Smooth muscle cell (in vitro differentiated cells): ENCODE measurements around the gene SCPEP1. TPM values are rescaled to one million over a fixed set of nuclear protein-coding genes. Genes with fewer than 3 reads are reported as not detected.
"Not testable (repeated sequence)": the region's sequence is repeated elsewhere in the genome, so short reads cannot be mapped to it uniquely, and the experiment has no call there.

Experiments
- DNase-seq: peaks from one replicate; lab custom pipeline; 2025; ENCODE audit not compliant: unreplicated experiment; lab: John Stamatoyannopoulos, UW
- H2AFZ ChIP-seq: fragments of 200-600 bp; sonication (generic); 2 replicates; pipeline ENCODE4 v1.6.0; 2016; ENCODE audit warnings: antibody characterized with exemption, low read depth, mild to moderate bottlenecking
- H3F3A ChIP-seq: fragments of 200-600 bp; sonication (generic); 2 replicates; pipeline ENCODE4 v1.6.0; 2017; ENCODE audit warnings: antibody characterized with exemption, low read depth
- H3K27ac ChIP-seq: fragments of 200-600 bp; sonication (generic); 2 replicates; pipeline ENCODE4 v1.5.1; 2016; ENCODE audit warnings: low read depth, mild to moderate bottlenecking
- H3K27me3 ChIP-seq: fragments of 200-600 bp; sonication (generic); 2 replicates; pipeline ENCODE4 v1.6.1; 2016; ENCODE audit warnings: low read depth, mild to moderate bottlenecking
- H3K36me3 ChIP-seq: fragments of 200-600 bp; sonication (generic); 2 replicates; pipeline ENCODE4 v1.5.1; 2016; ENCODE audit warnings: low read depth
- H3K4me1 ChIP-seq: fragments of 200-600 bp; sonication (generic); 2 replicates; pipeline ENCODE4 v1.5.1; 2016; ENCODE audit warnings: low read depth
- H3K4me2 ChIP-seq: fragments of 200-600 bp; sonication (generic); 2 replicates; pipeline ENCODE4 v1.6.0; 2016; ENCODE audit warnings: mild to moderate bottlenecking
- H3K4me3 ChIP-seq: fragments of 200-600 bp; sonication (generic); 2 replicates; pipeline ENCODE4 v1.5.1; 2016; ENCODE audit warnings: mild to moderate bottlenecking
- H3K79me2 ChIP-seq: fragments of 200-600 bp; sonication (generic); 2 replicates; pipeline ENCODE4 v1.6.0; 2016; ENCODE audit warnings: low read depth, mild to moderate bottlenecking
- H3K9ac ChIP-seq: fragments of 200-600 bp; sonication (generic); 2 replicates; pipeline ENCODE4 v1.6.0; 2016; ENCODE audit warnings: low read depth
- H3K9me3 ChIP-seq: fragments of 200-600 bp; sonication (generic); replicated peaks from 2 replicates; pipeline ENCODE4 v1.5.1; 2016; ENCODE audit warnings: low read depth
- H4K20me1 ChIP-seq: fragments of 200-600 bp; sonication (generic); 2 replicates; pipeline ENCODE4 v1.6.0; 2016; ENCODE audit warnings: low read depth
- WGBS: methylation state at CpG from one replicate; pipeline ENCODE4 v1.1.7; 2016; ENCODE audit warnings: low lambda C conversion rate; 5-methylcytosine and 5-hydroxymethylcytosine counted together
- polyA plus RNA-seq: library from polyadenylated mRNA; unstranded; fragments of >200 nt; fragmentation: Nextera tagmentation; extraction: Ambion mirVana; gene quantifications from 2 replicates; pipeline ENCODE4 v1.2.1, GENCODE V29; 2016
- total RNA-seq: library from RNA; depleted of rRNA; stranded (reverse); fragments of >200 nt; gene quantifications from 2 replicates; pipeline ENCODE4 v1.2.3, GENCODE V29; 2014
- TF ChIP-seq, protein P1 (sequence below): fragments of 200-600 bp; sonication (generic); IDR thresholded peaks from 2 replicates; pipeline ENCODE4 v1.5.1; 2017; ENCODE audit warnings: borderline replicate concordance, mild to moderate bottlenecking, antibody characterized with exemption; ENCODE audit not compliant: insufficient read depth, poor library complexity, severe bottlenecking

SCPEP1 gene
- total and polyA plus RNA-seq, 2 experiments from 2014 or later = 42.8 to 48.5 TPM

DNA sequence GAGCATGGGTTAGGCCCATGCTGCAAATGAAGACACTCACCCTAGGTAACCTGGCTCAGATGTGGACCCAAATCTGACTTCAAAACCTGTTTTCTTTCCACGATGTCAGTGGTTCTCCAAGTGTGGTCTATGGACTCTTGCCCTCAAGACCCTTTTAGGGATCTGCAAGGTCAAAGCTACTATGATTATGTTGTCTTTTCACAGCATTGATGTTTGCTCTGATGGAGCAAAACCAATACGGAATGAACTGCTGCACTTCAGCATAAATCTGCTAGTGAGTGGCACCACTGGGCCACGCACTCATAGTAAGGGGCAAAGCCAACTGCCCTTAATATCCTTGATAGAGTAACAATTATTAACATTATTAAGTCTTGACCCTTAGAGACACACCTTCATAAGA, 42.5 kb upstream of the SCPEP1 start:
- TF ChIP-seq, protein P1, sequence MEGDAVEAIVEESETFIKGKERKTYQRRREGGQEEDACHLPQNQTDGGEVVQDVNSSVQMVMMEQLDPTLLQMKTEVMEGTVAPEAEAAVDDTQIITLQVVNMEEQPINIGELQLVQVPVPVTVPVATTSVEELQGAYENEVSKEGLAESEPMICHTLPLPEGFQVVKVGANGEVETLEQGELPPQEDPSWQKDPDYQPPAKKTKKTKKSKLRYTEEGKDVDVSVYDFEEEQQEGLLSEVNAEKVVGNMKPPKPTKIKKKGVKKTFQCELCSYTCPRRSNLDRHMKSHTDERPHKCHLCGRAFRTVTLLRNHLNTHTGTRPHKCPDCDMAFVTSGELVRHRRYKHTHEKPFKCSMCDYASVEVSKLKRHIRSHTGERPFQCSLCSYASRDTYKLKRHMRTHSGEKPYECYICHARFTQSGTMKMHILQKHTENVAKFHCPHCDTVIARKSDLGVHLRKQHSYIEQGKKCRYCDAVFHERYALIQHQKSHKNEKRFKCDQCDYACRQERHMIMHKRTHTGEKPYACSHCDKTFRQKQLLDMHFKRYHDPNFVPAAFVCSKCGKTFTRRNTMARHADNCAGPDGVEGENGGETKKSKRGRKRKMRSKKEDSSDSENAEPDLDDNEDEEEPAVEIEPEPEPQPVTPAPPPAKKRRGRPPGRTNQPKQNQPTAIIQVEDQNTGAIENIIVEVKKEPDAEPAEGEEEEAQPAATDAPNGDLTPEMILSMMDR = no peak
- H4K20me1 ChIP-seq = no peaks in the 10 kb centered on the region
- WGBS = 96% methylated on average over 3 of the region's 3 CpGs

DNA sequence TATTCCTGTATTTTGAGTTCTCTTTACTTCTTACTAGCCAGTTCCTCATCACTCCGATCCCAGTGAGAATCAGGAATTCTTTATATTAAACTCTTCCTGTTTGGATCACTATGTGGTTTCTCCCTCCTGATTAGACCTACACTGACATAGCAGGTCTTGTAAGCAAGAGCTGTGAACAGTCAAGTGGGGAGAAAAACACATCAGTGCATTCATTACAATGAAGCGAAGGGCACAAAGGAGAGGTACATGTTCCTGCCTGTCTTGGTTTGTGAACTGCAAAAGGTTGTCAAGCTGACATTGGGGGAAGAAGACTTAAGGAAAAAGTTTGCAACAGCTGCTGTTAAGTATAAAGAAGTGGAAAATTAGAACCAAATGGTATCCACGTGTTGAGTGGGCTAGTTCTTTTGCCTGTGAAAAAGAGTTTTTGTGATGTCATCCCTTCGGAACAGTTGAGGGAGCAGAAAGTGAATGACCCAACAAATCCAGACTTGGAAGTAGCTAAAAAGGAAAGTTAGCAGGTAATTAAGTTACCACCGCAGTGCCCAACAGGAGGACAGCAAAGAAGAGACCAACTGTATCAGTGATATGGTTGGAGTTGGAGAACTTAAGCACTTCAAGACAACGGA, 41.1 kb upstream of the SCPEP1 start:
- no peaks in the 10 kb centered on the region for H3F3A ChIP-seq
- no peak overlapping the region for H3K27ac ChIP-seq
- no peak overlapping the region for H3K4me2 ChIP-seq
- H2AFZ ChIP-seq = no peak overlapping the region
- no peaks in the 10 kb centered on the region for H3K79me2 ChIP-seq
- TF ChIP-seq, protein P1 = no peak
- H3K27me3 ChIP-seq = no peaks in the 10 kb centered on the region
- no peak for DNase-seq
- H3K9ac ChIP-seq = no peak overlapping the region
- H3K4me3 ChIP-seq = no peak overlapping the region
- no peaks in the 10 kb centered on the region for H3K4me1 ChIP-seq
- H3K9me3 ChIP-seq = no peaks in the 10 kb centered on the region
- H3K36me3 ChIP-seq = no peaks in the 10 kb centered on the region
- H4K20me1 ChIP-seq = no peaks in the 10 kb centered on the region
- 80% methylated on average over 6 of the region's 6 CpGs for WGBS

More for the DNA sequence above, 42.5 kb upstream of the SCPEP1 start:
- H3K27me3 ChIP-seq = no peaks in the 10 kb centered on the region
- H3K27ac ChIP-seq = no peak overlapping the region
- no peak overlapping the region for H2AFZ ChIP-seq
- no peak overlapping the region for H3K4me3 ChIP-seq
- no peaks in the 10 kb centered on the region for H3K9me3 ChIP-seq
- no peaks in the 10 kb centered on the region for H3K36me3 ChIP-seq
- no peak for DNase-seq
- H3K9ac ChIP-seq = no peak overlapping the region
- H3K4me2 ChIP-seq = no peak overlapping the region
- H3K79me2 ChIP-seq = no peaks in the 10 kb centered on the region
- H3K4me1 ChIP-seq = no peaks in the 10 kb centered on the region
- H3F3A ChIP-seq = no peaks in the 10 kb centered on the region

DNA sequence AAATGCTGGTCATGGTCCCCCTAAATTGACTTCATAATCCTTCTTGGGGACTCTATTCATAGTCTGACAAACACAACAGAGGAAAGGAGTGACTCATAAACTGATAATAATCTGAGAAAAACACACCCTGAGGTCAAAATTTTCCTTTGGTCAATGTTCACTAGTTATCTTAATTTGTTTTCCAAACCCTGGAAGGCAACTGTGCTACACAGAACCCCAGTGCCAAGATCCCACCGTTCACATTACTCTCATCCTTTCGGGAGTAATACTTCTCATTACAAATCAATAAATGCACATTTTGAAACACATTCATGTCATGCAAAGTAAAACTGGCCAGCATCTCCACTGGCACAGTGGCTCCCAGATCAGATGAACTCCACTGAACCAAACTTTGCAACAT, 40.2 kb upstream of the SCPEP1 start:
- no peak overlapping the region for H2AFZ ChIP-seq

DNA sequence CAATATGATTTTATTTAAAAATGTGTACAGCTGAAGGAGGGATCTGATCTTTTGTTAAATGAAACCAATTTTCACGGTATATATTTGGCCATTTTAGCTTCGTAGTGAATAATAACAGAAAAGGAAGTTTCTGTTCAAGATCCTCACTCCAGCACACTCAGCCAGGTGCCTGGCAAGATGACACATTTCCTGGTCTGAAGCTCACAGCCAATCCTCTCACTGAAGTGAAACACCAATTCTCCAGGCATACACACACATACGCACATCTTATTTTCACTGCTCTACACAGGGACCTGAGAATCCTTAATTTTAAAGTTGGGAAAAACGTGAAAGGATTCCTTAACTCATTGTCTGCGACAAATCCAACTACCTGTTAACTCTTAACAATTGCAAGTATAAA, 39.7 kb upstream of the SCPEP1 start:
- H4K20me1 ChIP-seq, H3K4me1 ChIP-seq, H3K9ac ChIP-seq, DNase-seq, H3K9me3 ChIP-seq, H3K79me2 ChIP-seq, H3K27me3 ChIP-seq, H3K27ac ChIP-seq, H3F3A ChIP-seq, H3K4me3 ChIP-seq, H3K36me3 ChIP-seq, H3K4me2 ChIP-seq, H2AFZ ChIP-seq: not testable (repeated sequence)
- 96% methylated on average over 5 of the region's 5 CpGs for WGBS

More for the DNA sequence above, 40.2 kb upstream of the SCPEP1 start:
- Histone ChIP-seq H4K20me1 (no peaks in the 10 kb centered on the region), H3K36me3 (no peaks in the 10 kb centered on the region), H3K4me2 (no peak overlapping the region), H3K4me1 (no peaks in the 10 kb centered on the region), H3K9me3 (no peaks in the 10 kb centered on the region), H3K9ac (no peak overlapping the region), H3K79me2 (no peaks in the 10 kb centered on the region), H3K4me3 (no peak overlapping the region), H3F3A (no peaks in the 10 kb centered on the region), H3K27me3 (no peaks in the 10 kb centered on the region), H3K27ac (no peak overlapping the region)
- DNase-seq = no peak
- TF ChIP-seq, protein P1 = no peak
- 97% methylated on average over 2 of the region's 2 CpGs for WGBS
